ENCODE results near the gene CLCN4.

The CLCN4 gene

DNA sequence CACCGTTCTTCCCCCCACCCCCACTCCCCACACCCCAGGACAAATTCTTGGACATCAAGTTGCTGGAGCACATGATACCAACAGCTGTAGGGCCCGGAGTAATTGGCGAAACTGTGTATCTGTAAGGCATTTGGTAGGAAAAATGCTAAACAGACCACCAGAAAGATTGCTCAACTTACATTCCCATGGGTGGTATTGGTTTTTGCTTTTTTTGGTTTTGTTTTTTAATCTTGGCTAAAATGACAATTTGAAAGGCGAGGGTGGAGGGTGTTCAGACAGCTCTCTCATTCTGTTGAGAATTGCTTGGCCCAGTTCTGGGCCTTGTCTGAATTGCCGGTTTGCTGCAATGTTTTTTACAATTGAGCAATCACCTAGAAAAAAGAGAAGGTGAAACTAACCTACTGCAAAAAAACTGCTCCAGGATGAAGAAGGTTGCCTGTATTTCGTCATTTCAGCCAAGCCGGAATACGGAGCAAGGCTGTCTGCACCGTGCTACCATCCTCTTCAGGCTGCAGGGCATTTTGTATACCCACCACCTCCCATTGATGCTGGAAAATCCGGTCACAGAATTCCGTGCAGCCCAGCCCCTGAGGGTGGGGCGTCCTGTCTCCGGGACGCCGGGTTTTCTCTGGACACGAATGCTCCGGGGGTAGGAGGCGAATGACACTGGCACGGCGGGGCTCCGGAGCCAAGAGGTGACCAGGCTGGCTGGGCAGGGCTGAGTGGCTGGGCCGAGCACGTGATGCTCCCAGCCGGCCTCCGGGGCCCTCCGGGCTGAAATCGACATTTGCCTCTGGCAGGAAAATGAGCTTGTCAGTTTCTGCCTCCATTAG lies at the start of gene CLCN4:
Gene CLCN4, plus strand, starts transcription at position 777 of the 833 bp plus-strand sequence. CDS start 28,058 bp downstream, outside the sequence.
- no peak for DNase-seq

GRCh38 chrX:10107483-10107882 lies 49.3 kb upstream of the CLCN4 start:
- no peak for DNase-seq

DNA sequence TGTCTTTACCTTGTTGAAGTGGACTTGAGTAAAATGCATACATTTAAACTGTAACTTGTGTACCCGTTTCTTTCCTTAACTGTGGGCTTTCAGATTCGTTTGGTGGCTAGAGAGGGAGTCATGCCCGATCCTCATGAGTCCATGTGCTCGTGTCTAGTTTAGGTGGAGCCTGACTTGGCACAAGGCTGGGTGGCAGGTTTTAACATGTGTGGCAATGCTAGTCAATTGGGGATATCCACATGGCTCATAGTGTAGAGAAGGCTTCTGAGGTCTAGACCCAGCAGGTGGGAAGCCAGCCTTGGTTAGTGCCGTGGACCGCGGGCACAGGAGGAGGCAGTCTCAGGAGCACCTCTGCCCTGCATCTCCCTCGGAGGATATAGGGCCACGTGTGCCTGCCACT lies 48.5 kb upstream of the CLCN4 start:
- DNase-seq, result no peak

- no peak for DNase-seq
Measured at GRCh38 chrX:10109695-10110094, 47.1 kb upstream of the CLCN4 start.

DNA sequence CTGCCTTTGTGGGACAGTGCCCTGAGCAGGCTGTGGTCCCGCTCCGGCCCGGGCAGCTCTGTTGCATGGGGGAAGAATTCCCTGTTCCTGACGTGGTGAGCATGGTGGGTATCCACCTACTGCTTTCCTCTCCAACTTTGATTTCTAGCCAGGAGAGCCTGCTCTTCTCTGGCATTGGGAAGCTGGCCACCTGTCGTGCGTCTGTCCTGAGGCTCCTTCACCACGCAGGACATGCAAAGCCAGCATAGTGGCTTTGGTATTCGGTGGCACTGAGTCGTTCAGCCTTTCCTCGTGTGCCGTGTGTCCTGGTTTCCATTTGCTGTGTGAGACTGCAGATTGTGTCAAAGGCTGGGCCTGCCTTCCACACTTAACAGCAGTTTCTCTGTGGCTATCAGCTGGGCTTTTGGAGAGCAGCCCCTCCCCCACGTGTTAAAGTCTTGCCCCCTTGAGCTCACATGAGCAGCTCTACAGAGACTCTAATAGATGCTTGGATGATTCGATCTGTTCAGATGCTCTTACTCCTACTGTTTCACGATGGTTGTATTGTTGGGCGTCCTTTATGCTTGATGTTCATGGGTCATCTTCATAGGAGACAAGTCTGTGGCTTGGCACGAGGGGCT lies 46.3 kb upstream of the CLCN4 start:
- DNase-seq, result no peak

GRCh38 chrX:10110984-10111363 lies 45.8 kb upstream of the CLCN4 start:
- DNase-seq, result no peak

GRCh38 chrX:10111364-10112148 lies 45.2 kb upstream of the CLCN4 start:
- no peak for DNase-seq

- DNase-seq, result no peak
Measured at GRCh38 chrX:10112510-10112909, 44.3 kb upstream of the CLCN4 start.

DNA sequence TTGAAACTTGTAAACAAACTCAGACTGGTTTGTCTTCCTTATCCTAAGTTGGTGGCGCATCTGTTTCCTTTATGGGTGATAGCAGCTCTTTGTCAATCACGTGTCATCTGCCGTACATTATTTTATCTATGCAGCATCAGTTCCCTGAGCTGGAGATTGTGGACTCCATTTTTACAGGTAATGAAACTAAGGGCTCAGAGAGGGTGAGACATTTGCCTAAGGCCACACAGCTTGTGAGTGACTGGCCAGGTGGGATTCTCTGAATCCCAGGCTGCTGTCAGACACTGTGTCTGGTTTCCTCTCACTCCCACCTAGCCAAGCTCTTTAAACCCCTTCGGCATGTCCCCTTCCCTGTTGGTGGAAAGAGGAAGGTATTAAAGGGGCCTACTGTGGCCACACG lies 41.7 kb upstream of the CLCN4 start:
- no peak for DNase-seq

GRCh38 chrX:10117301-10117700 lies 39.5 kb upstream of the CLCN4 start:
- DNase-seq, result no peak

GRCh38 chrX:10117864-10118377 lies 38.9 kb upstream of the CLCN4 start:
- DNase-seq, result no peak

DNA sequence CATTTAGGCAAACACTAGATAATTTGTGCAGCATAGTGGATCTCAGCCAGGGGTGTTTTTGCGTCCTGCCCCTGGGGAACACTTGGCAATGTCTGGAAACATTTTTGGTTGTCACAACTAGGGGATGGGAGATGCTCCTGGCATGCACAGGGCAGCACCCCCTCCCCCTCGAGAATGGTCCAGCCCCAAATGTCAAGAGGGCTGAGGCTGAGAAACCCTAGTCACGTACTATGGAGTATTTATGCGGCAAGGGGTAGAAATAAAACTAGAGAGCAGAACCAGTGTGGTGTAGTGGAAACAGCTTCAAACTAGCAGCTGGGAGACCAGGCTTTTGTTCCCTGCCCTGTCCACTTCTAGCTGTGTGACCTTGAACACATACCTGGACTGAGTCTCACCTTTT lies 38.2 kb upstream of the CLCN4 start:
- DNase-seq, result no peak

GRCh38 chrX:10119399-10119990 lies 37.3 kb upstream of the CLCN4 start:
- peak; percentile 73 to 86 for DNase-seq

DNA sequence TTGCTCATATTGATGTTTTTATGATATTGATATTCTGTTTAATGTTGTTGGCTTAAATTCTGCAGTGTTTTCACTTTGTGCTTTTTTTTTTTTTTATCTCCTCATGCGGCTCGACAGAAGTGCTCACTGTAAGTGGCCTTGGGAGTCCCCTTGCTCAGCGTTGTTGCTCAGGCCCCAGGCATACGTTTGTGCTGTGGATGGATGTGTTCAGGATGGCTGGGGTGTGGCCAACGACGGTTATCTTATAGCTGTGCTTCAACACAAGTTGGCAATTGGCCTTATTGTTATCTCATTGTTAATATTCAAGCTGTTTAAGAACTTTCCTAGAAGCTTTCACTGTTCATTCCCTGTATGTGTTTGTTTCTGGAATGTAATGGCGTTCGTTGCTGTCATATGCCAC lies 36.4 kb upstream of the CLCN4 start:
- DNase-seq, result no peak

- no peak for DNase-seq
Measured at GRCh38 chrX:10120828-10121227, 35.9 kb upstream of the CLCN4 start.

DNA sequence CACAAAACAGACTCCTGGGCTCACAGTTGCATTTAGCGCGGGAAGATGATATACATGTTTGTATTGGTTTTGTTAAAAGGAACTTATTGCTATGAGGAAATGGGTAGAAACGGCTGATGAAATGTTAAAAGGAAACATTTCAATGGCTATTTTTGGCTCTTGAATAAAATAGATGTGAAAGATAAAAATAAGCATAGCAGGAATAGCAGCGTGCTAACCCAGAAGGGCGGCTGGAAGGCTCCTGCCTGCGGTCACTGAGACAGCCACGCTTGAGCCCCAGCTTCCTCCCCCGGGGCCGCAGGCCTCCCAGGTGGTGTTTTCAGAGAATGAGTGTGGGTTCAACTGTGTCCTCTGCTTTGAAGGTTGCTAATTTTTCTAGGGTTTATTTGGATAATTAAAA lies 35.0 kb upstream of the CLCN4 start:
- no peak for DNase-seq

DNA sequence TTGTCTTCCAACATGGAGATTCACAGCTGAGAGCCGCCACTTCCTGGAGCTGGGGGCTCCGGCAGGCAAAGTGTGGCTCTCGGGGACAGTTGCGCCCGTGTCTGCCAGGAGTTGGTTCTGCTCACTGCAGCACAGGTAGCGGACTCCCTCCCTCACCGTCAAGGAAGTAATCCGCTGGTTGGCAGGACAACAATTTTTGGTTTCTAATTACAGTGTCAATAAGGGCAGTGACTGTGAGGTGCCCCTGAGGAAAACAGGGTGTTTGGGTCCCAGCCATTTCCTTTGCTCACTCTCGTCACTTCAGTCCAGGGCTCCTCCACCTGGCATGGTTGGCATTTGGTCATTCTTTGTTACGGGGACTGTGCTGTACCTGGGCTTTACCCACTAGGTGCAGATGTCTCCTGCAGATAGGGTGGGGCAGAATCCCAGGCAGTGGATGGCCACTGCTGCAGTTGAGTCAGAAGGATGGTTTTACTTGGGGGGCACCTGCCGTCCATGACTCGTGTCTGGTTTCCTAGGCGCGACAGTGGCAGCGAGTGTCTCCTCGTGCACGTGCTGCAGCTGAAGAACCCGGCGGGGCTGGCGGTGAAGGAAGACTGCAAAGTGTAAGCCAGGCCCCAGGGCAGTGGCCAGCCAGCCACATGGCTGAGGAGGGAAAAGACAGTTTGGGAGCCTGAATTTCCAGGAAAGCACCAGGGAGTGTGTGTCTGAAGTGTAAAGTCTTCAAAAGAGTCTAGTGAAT lies 32.1 kb upstream of the CLCN4 start:
- no peak for DNase-seq

DNA sequence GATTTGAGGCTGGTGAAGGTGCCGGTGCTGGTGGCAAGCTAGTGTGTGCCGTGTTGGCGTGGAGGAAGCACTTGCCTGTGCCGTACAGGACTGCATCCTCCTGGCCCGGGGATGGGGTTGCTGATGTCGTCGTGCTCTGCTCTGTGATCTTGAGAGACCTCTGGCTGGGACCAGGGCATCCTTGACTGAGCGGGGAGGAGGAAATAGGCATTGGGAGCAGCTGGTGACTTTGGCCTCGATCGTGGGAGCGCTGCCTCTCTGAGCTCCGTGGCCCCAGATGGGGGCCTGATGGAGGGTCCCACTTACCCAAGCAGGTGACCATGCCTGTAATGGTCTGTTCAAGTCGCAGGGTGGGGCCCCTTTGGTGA lies 31.5 kb upstream of the CLCN4 start:
- DNase-seq, result no peak

- no peak for DNase-seq
Measured at GRCh38 chrX:10126044-10126443, 30.7 kb upstream of the CLCN4 start.

GRCh38 chrX:10126834-10127233 lies 29.9 kb upstream of the CLCN4 start:
- no peak for DNase-seq

- no peak for DNase-seq
Measured at GRCh38 chrX:10128386-10128785, 28.4 kb upstream of the CLCN4 start.

DNA sequence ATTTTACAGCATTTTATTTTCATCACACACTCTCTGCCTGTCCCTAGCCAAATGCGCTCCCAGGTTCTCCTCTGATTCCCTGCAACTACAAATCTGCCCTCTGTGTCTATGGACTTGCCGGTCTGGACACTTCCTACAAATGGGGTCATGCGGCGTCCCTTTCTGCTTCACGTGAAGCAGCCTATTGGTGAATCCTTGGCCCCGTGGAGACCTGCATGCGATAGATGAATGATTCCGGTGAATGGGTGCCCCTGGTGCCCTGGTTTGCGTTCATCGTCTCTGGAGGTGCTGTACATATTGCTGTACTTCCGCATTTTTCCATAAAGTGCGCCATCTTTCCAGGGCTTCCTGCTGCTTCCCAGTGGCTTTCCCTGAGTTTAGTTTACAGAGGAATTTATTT lies 27.5 kb upstream of the CLCN4 start:
- DNase-seq, result no peak

GRCh38 chrX:10130354-10130753 lies 26.4 kb upstream of the CLCN4 start:
- DNase-seq, result no peak

Measured in Kasumi-1 (cell line).